Right cardiac atrium (tissue), 5 donors: ENCODE data around the gene TMEM185B. TPM values are rescaled to one million over a fixed set of nuclear protein-coding genes. Genes with fewer than 3 reads are reported as not detected.

ENCODE experiments used
- ATAC-seq, 2 donors: fragments of 200-7000 bp; cut with Tn5 transposase; one replicate each; pipeline versions ENCODE4 v1.8.0 to v1.9.1; 2020; ENCODE audit warnings: moderate library complexity in 2 of 2, mild to moderate bottlenecking in 1 of 2
- DNase-seq, 3 donors: peaks; one replicate each; pipeline ENCODE4 v3.0.0-alpha.2; 2020
- H3K27ac ChIP-seq: one replicate; pipeline ENCODE4 v1.5.1; 2013; ENCODE audit warnings: mild to moderate bottlenecking, low read length, control low read depth, moderate library complexity
- H3K27me3 ChIP-seq: one replicate; pipeline ENCODE4 v1.6.1; 2013; ENCODE audit not compliant: control insufficient read depth, insufficient read depth
- H3K4me1 ChIP-seq: one replicate; pipeline ENCODE4 v1.6.1; 2013; ENCODE audit warnings: low read length; ENCODE audit not compliant: control insufficient read depth, insufficient read depth
- H3K4me3 ChIP-seq: one replicate; pipeline ENCODE4 v1.5.1; 2013; ENCODE audit warnings: low read length, control low read depth
- H3K9me3 ChIP-seq: one replicate; pipeline ENCODE4 v1.6.1; 2013; ENCODE audit warnings: low read length; ENCODE audit not compliant: control insufficient read depth
- WGBS: extraction: QIAGEN DNeasy Blood & Tissue Kit; methylation state at CpG from one replicate; pipeline ENCODE4 v1.1.7; 2013; 5-methylcytosine and 5-hydroxymethylcytosine counted together
- intact Hi-C, 4 donors: fragments of 100-400 bp; cut with DNase I; formaldehyde crosslinking; loops; one replicate each; pipeline versions ENCODE4 v1.11.0 to v1.14.0; 2022 to 2023
- long read RNA-seq, 4 donors: library from polyadenylated mRNA; unstranded; transcript quantifications; one replicate each; pipeline ENCODE4 v2.0.0, GENCODE V29; 2020 to 2021
- polyA plus RNA-seq: library from polyadenylated mRNA; stranded (reverse); fragments of 200-250 nt; gene quantifications from one replicate; pipeline ENCODE4 v1.2.3, GENCODE V29; 2013
- total RNA-seq, 4 donors: library from RNA; stranded (reverse); fragmentation: NEBNext Ultra II Directional; extraction: Animal tissue kit (Norgen Biotek cat#: 25700); gene quantifications; one replicate each; pipeline ENCODE4 v1.2.1, GENCODE V29; 2021
- donor health status: healthy with polysubstance abuse.
- donor health status: DM: no; HTN: yes; CAD: no.
- donor health status: DM: no; HTN: no; CAD: no.
- donor health status: DM: no; HTN: yes; CAD: no; lungs with severe emphysema.
- donor health status: DM: yes; HTN: yes; CAD: no.

The TMEM185B gene
- 10 to 100 TPM; 19.7 to 27.5 (median 21.7) TPM for total RNA-seq
- polyA plus RNA-seq: 13.2 TPM
- long read RNA-seq, donor 1, transcript TMEM185B-201 (1 exons, 2,131 nt): major isoform, 34 of 34 reads
- long read RNA-seq, donor 1, partial matches to known transcripts: 0 of 34 reads
- long read RNA-seq, donor 1, other reads (novel, unspliced or antisense): 0 of 34 reads
- long read RNA-seq, donor 2, transcript TMEM185B-201 (1 exons, 2,131 nt): major isoform, 24 of 24 reads
- long read RNA-seq, donor 2, partial matches to known transcripts: 0 of 24 reads
- long read RNA-seq, donor 2, other reads (novel, unspliced or antisense): 0 of 24 reads
- long read RNA-seq, donor 3, transcript TMEM185B-201 (1 exons, 2,131 nt): major isoform, 18 of 19 reads
- long read RNA-seq, donor 3, partial matches to known transcripts: 0 of 19 reads
- long read RNA-seq, donor 3, other reads (novel, unspliced or antisense): 1 of 19 reads
- long read RNA-seq, donor 4, transcript TMEM185B-201 (1 exons, 2,131 nt): major isoform, 23 of 23 reads
- long read RNA-seq, donor 4, partial matches to known transcripts: 0 of 23 reads
- long read RNA-seq, donor 4, other reads (novel, unspliced or antisense): 0 of 23 reads

DNA sequence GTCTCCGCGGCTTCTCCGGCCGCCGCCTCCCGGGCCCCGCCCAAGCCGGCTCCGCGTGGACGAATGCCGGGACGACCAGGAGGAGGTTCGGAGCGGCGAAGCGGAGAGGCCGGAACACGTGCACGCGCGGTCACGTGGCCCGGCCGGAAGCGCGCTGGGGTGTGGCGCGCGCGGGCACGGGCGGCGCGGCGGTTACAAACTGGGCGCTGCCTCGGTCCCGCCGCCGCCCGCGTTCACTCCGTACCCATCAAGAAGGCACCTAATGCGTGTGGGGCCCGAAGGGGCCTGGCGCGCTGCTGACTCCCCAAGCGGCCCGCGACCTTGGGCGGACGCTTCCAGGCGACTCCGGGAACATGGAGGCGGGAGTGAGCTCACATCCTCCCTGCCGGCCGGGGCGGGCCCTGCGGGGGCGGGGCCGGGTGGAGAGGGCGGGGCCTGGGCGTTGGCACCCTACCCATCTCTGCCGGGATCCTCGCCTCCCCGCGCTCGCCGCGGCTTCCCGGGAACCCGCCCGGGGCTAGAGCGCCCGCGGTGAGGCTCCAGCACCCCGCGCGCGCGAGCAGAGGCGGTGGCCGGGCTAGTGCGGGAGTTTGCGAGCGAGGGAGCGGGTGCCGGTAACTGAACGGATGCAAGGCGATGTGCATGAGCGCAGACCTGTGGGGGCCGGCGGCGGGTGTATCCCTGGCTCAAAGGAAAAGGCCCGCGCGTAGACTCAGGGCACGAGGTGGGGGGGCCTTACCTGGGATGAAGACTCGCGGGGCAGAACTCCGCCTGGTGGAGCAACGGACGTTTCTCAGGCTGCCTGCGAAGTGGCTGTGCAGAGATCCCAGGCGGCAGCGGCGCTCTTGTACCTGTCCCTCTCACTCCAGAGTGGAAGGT is at the start of gene TMEM185B:
Gene TMEM185B, minus strand, starts transcription at position 367 of the 879 bp plus-strand sequence. CDS start 424 bp downstream, outside the sequence.
- Histone ChIP-seq H3K4me3 (peak within 1 kb of the TSS; percentile 77), H3K4me1 (no peaks in the 10 kb centered on the region), H3K27me3 (no peaks in the 10 kb centered on the region), H3K9me3 (no peaks in the 10 kb centered on the region), H3K27ac (peak within 1 kb of the TSS; percentile 85)
- DNase-seq: peak; percentile 90 to 97 (median 95)
- peak; percentile 97 to 98 for ATAC-seq
- intact Hi-C loops: loop anchor here in 1 of 4 donors (10.0 kb wide), 1 partner anchor 92 kb away; no protein-coding TSS in a partner anchor
- 2% methylated on average over 108 of the region's 108 CpGs for WGBS

DNA sequence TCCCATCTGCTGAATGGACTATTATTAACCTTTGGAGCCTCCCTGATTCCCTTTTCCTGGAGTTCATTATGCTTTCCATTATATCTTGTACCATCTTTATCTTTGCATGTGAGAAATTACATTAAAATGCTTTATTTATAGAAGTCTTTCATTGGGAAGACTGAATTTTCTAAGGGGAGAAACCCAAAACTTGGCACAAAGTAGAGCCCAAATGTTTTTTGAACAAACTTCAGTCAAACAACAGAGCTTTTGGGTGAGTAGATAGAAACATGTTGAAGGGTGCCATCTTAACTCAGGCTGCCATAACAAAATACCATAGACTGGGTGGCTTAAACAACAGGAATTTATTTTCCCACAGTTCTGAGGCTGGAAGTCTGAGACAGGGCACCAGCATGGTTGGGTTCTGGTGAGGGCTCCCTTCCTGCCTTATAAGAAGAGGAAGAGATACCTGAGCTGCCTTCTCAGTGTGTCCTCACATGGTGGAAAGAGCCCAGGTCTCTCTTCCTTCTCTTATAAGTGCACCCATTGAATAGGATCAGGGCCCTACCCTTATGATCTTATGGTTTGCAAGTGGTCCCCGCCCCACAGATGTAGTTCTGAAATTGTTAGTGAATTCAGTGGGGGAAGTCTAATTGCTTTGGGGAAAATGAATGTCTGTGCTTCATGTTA is 48.6 kb upstream of the TMEM185B start:
- Histone ChIP-seq H3K9me3 (no peaks in the 10 kb centered on the region), H3K27me3 (no peaks in the 10 kb centered on the region), H3K27ac (no peak overlapping the region), H3K4me3 (no peak overlapping the region), H3K4me1 (peaks cover 2% of the 10 kb centered on the region)
- WGBS: 100% methylated on average over 1 of the region's 1 CpG
- intact Hi-C loops: no loop called here
- ATAC-seq: no peak
- DNase-seq: no peak

DNA sequence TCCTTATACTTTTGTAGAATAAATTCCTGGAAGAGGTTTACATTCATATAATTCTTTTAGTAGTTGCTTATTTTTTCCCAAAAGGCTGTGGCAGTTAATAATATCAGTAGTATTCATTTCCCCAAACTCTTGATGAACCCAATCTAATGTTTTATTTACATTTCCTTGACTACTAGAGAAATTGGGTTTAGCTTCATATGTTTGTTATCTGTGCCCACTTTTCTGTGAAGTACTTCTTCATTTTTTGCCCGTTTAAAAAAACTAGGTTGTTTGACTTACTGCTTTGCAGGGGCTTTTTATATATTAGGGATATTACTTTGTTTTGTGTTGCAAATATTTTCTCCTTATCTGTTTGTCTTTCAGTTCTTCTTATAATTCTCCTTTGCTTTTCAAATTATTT is 46.6 kb upstream of the TMEM185B start:
- no peak for DNase-seq
- H3K27me3 ChIP-seq: no peaks in the 10 kb centered on the region
- H3K4me3 ChIP-seq: no peak overlapping the region
- intact Hi-C loops: no loop called here
- H3K4me1 ChIP-seq: peaks cover 2% of the 10 kb centered on the region
- H3K9me3 ChIP-seq: no peaks in the 10 kb centered on the region
- no peak for ATAC-seq
- 55% methylated on average over 1 of the region's 1 CpG for WGBS
- no peak overlapping the region for H3K27ac ChIP-seq

GRCh38 chr2:120269076-120269744 is 46.0 kb upstream of the TMEM185B start:
- Histone ChIP-seq H3K27me3 (no peaks in the 10 kb centered on the region), H3K27ac (no peak overlapping the region), H3K4me1 (peaks cover 2% of the 10 kb centered on the region), H3K9me3 (no peaks in the 10 kb centered on the region), H3K4me3 (no peak overlapping the region)
- ATAC-seq (no peak), DNase-seq (no peak)
- intact Hi-C loops: no loop called here
- WGBS: 77% methylated on average over 11 of the region's 11 CpGs

DNA sequence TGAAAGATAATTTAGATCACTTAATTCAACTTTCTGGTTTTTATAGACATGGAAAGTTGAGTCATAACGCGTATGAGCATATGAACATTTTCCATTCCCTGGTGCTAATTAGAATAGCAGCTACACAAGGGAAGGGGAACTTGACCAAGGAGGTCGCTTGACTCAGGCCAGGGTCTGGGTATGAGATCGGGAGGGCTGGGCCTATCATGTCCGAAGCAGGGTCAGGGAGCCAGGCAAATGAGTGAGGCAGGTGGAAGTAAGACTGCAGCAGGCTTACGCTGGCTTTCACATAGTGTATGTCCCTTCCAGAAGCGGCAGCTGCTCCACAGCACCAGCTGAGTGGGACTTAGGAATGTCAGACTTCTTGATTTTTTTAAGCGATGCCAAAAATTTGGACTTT is 44.1 kb upstream of the TMEM185B start:
- ATAC-seq (peak in 1 of 2 donors; percentile 33), DNase-seq (no peak)
- intact Hi-C loops: no loop called here
- no peaks in the 10 kb centered on the region for H3K9me3 ChIP-seq
- H3K4me1 ChIP-seq: peaks cover 4% of the 10 kb centered on the region
- H3K4me3 ChIP-seq: no peak overlapping the region
- H3K27ac ChIP-seq: no peak overlapping the region
- no peaks in the 10 kb centered on the region for H3K27me3 ChIP-seq
- WGBS: 75% methylated on average over 8 of the region's 8 CpGs

- H3K4me3 ChIP-seq: no peak overlapping the region
- intact Hi-C loops: no loop called here
- peaks cover 8% of the 10 kb centered on the region for H3K4me1 ChIP-seq
- DNase-seq (no peak), ATAC-seq (peak in 1 of 2 donors; percentile 31)
- H3K27me3 ChIP-seq: no peaks in the 10 kb centered on the region
- no peaks in the 10 kb centered on the region for H3K9me3 ChIP-seq
- no peak overlapping the region for H3K27ac ChIP-seq
- WGBS: 70% methylated on average over 12 of the region's 12 CpGs
Measured at GRCh38 chr2:120265006-120265405, 41.8 kb upstream of the TMEM185B start.

GRCh38 chr2:120262761-120263428 is 39.7 kb upstream of the TMEM185B start:
- no peaks in the 10 kb centered on the region for H3K9me3 ChIP-seq
- H3K27me3 ChIP-seq: no peaks in the 10 kb centered on the region
- no peak overlapping the region for H3K27ac ChIP-seq
- intact Hi-C loops: no loop called here
- DNase-seq (no peak), ATAC-seq (peak in 1 of 2 donors; percentile 61)
- H3K4me1 ChIP-seq: peaks cover 15% of the 10 kb centered on the region
- 73% methylated on average over 10 of the region's 10 CpGs for WGBS
- no peak overlapping the region for H3K4me3 ChIP-seq

- ATAC-seq: no peak
- H3K4me3 ChIP-seq: no peak overlapping the region
- no peak for DNase-seq
- no peaks in the 10 kb centered on the region for H3K9me3 ChIP-seq
- intact Hi-C loops: no loop called here
- 88% methylated on average over 2 of the region's 2 CpGs for WGBS
- no peaks in the 10 kb centered on the region for H3K27me3 ChIP-seq
- H3K27ac ChIP-seq: no peak overlapping the region
- peaks cover 14% of the 10 kb centered on the region for H3K4me1 ChIP-seq
Measured at GRCh38 chr2:120262150-120262549, 39.0 kb upstream of the TMEM185B start.

DNA sequence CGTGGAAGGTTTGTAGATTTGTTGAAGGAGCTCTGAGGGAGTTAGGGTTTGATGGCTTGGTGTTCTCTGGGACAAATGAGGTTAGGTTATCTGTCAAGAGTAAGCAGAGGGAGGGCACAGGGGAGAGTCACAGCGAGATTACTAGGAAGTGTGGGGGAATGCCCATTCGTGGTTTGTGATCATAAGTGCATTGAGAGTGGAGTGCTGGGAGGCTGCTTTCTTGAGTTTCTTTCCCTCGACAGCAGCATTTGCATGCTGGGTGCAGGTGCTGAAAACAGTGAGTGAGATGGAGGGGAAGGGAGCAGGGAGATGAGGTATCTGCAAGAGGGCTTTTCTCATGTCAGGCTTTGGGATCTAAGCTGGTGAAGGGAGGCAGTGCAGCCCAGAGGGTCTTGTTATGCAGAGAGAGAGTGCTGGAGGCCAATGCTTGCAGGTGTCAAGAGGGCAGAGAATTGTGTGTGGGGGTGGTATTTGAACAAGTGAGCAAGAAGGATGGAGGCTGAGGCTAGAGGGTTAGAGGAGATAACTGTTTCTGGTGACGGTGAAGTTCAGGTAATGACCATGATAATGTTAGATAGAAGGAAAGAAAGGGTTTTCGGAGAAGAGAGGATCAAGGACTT is 38.3 kb upstream of the TMEM185B start:
- ATAC-seq (no peak), DNase-seq (no peak)
- intact Hi-C loops: no loop called here
- Histone ChIP-seq H3K27me3 (no peaks in the 10 kb centered on the region), H3K4me1 (peaks cover 16% of the 10 kb centered on the region), H3K4me3 (no peak overlapping the region), H3K9me3 (no peaks in the 10 kb centered on the region), H3K27ac (no peak overlapping the region)
- WGBS: 78% methylated on average over 6 of the region's 6 CpGs
